Subcutaneous abdominal adipose tissue (tissue), 5 donors: Measurements from ENCODE around the gene HECTD2.

ENCODE experiments used
- H3K27ac ChIP-seq: one replicate; pipeline ENCODE4 v1.7.0; 2013; ENCODE audit warnings: low read depth, mild to moderate bottlenecking, inconsistent platforms, low read length, moderate library complexity
- H3K27me3 ChIP-seq, 5 donors: one replicate each; pipeline ENCODE4 v1.7.0; 2013; ENCODE audit warnings: low read length in 5 of 5, inconsistent platforms in 1 of 5; ENCODE audit not compliant: control insufficient read depth in 5 of 5, insufficient read depth in 4 of 5
- H3K36me3 ChIP-seq, 5 donors: one replicate each; pipeline ENCODE4 v1.7.0; 2013; ENCODE audit warnings: low read length in 5 of 5; ENCODE audit not compliant: control insufficient read depth in 5 of 5, insufficient read depth in 5 of 5
- H3K4me1 ChIP-seq, 5 donors: one replicate each; pipeline ENCODE4 v1.7.0; 2013; ENCODE audit warnings: low read length in 5 of 5, mild to moderate bottlenecking in 3 of 5, moderate library complexity in 1 of 5; ENCODE audit not compliant: control insufficient read depth in 5 of 5, insufficient read depth in 5 of 5
- H3K4me3 ChIP-seq, 5 donors: one replicate each; pipeline ENCODE4 v1.7.0; 2013; ENCODE audit warnings: low read length in 5 of 5, low read depth in 1 of 5
- H3K9ac ChIP-seq, 5 donors: one replicate each; pipeline ENCODE4 v1.7.0; 2013; ENCODE audit warnings: low read length in 5 of 5, mild to moderate bottlenecking in 4 of 5, moderate library complexity in 3 of 5
- H3K9me3 ChIP-seq, 5 donors: one replicate each; pipeline ENCODE4 v1.7.0; 2013; ENCODE audit warnings: low read length in 5 of 5; ENCODE audit not compliant: control insufficient read depth in 5 of 5
- donor health status: healthy.
- donor health status: healthy.
- donor health status: healthy.
- donor health status: healthy.
- donor health status: healthy.

HECTD2 gene

GRCh38 chr10:91496016-91496415 is 85.9 kb downstream of the HECTD2 start:
- H3K9ac ChIP-seq, result no peak overlapping the region
- no peaks in the 10 kb centered on the region for H3K27me3 ChIP-seq
- H3K4me3 ChIP-seq, result no peak overlapping the region
- no peaks in the 10 kb centered on the region for H3K4me1 ChIP-seq
- H3K9me3 ChIP-seq, result no peaks in the 10 kb centered on the region
- H3K27ac ChIP-seq, result no peak overlapping the region
- peaks cover 7 to 18% (median 15%) of the 10 kb centered on the region in 5 donors for H3K36me3 ChIP-seq

- no peak overlapping the region for H3K27ac ChIP-seq
These were observed 101.6 kb downstream of the HECTD2 start for GRCh38 chr10:91511549-91512330.

DNA sequence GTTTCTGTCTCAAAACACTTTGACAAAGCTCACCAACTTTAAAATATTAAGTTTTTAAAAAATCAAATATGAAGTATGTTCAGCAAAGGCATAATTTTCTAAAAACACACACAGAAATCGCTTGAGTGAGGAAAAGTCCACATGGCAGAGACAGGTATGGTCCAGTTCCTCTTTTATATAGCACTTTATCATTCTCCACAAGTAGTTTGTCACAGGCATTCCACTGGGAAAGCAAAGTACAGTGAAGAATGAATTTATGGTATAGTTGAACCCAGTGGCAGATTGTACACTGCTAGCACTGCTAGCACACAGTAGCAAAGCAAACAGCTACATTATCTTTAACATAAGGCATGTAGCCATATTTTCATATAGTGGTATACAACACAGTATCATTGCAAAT is 102.3 kb downstream of the HECTD2 start:
- peaks cover 0 to 3% (median 0%) of the 10 kb centered on the region in 5 donors for H3K9me3 ChIP-seq
- no peak overlapping the region for H3K27ac ChIP-seq
- no peak overlapping the region for H3K9ac ChIP-seq
- no peak overlapping the region for H3K4me3 ChIP-seq
- no peaks in the 10 kb centered on the region for H3K27me3 ChIP-seq
- H3K36me3 ChIP-seq, result peaks cover 0 to 7% (median 4%) of the 10 kb centered on the region in 5 donors
- H3K4me1 ChIP-seq, result no peaks in the 10 kb centered on the region

More at GRCh38 chr10:91511549-91512330, 101.6 kb downstream of the HECTD2 start:
- H3K9me3 ChIP-seq, result no peaks in the 10 kb centered on the region
- H3K27me3 ChIP-seq, result no peaks in the 10 kb centered on the region
- H3K4me3 ChIP-seq, result no peak overlapping the region
- H3K36me3 ChIP-seq, result peaks cover 0 to 7% (median 4%) of the 10 kb centered on the region in 5 donors
- no peak overlapping the region for H3K9ac ChIP-seq
- no peaks in the 10 kb centered on the region for H3K4me1 ChIP-seq

- H3K9ac ChIP-seq, result no peak overlapping the region
- H3K4me3 ChIP-seq, result no peak overlapping the region
- H3K4me1 ChIP-seq, result no peaks in the 10 kb centered on the region
- H3K36me3 ChIP-seq, result peaks cover 0 to 7% (median 4%) of the 10 kb centered on the region in 5 donors
- H3K27me3 ChIP-seq, result no peaks in the 10 kb centered on the region
- no peak overlapping the region for H3K27ac ChIP-seq
- peaks cover 0 to 7% (median 0%) of the 10 kb centered on the region in 5 donors for H3K9me3 ChIP-seq
These were observed 103.7 kb downstream of the HECTD2 start for GRCh38 chr10:91513598-91514424.

DNA sequence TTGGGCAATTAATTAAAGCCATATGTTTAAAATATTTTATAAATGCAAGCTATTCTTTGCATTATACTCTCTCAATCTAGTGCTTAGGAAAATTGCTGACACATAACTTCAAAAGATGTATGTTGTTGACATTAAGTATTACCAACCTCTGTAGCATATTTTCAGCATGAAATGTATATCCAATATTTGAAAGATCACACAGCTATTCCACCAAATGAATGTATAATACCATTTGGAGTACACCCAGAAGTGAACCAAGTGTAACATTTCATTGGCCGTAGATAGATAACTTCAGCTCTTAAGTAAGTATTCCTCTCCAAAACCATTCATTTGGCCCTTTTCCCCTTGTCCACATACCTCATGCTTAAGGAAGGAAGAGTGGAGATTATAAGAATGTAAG is 104.6 kb downstream of the HECTD2 start:
- H3K9ac ChIP-seq, result no peak overlapping the region
- no peak overlapping the region for H3K27ac ChIP-seq
- H3K4me3 ChIP-seq, result no peak overlapping the region
- peaks cover 0 to 7% (median 4%) of the 10 kb centered on the region in 5 donors for H3K36me3 ChIP-seq
- no peaks in the 10 kb centered on the region for H3K27me3 ChIP-seq
- H3K4me1 ChIP-seq, result no peaks in the 10 kb centered on the region
- peaks cover 0 to 7% (median 0%) of the 10 kb centered on the region in 5 donors for H3K9me3 ChIP-seq

DNA sequence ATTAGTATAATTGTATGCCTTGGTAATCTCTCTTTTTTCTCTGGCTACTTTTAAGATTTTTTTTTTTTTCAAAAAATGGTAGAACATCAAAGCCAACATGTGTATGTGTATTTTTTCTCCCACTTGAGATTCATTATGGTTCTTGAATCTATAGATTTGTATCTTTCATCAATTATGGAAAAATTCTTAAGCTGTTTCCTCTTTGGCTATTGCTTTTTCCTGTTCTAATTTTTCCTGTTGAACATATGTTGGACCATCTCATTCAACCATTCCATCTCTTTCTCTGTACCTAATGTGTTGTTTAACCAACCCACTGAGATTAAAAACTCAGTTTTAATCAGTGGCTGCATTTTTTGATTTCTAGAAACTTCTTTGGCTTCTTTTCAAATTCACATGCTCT is 107.2 kb downstream of the HECTD2 start:
- H3K36me3 ChIP-seq, result peaks cover 0 to 4% (median 3%) of the 10 kb centered on the region in 5 donors
- H3K27me3 ChIP-seq, result no peaks in the 10 kb centered on the region
- no peak overlapping the region for H3K4me3 ChIP-seq
- no peak overlapping the region for H3K27ac ChIP-seq
- H3K9ac ChIP-seq, result no peak overlapping the region
- peaks cover 0 to 9% (median 3%) of the 10 kb centered on the region in 5 donors for H3K4me1 ChIP-seq
- H3K9me3 ChIP-seq, result peaks cover 0 to 7% (median 0%) of the 10 kb centered on the region in 5 donors

DNA sequence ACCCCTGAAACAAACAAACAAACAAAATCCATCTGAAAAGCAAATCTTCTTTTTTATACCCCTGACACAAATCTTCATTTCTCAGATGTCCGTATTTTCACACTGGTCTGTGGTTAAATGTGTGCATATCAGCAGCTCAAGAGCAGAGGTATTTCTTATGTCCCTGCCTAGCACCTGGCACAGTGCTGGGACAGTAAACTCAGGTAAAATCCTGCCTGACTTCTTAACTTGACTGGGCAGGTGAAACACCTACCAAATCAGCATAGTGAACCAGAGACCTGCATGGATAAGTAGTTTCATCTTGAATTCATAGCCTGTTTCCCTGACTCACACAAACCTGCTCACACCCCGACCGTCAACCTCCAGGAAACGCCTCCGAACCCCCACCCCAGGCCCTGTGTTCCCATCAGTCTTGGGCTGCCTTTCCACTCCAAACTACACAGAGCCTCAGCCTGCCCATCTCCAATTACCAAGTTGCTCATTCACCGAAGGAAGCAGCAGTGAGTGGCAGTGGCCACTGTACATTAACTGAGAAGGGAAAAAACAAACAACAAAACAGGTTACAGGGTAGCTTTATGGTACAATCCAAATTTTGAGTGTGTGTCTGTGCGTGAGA is 109.9 kb downstream of the HECTD2 start:
- Histone ChIP-seq H3K36me3 (no peaks in the 10 kb centered on the region), H3K9ac (no peak overlapping the region), H3K4me1 (peaks cover 0 to 9% (median 3%) of the 10 kb centered on the region in 5 donors), H3K27me3 (no peaks in the 10 kb centered on the region), H3K27ac (no peak overlapping the region), H3K4me3 (no peak overlapping the region), H3K9me3 (peaks cover 0 to 7% (median 0%) of the 10 kb centered on the region in 5 donors)

- Histone ChIP-seq H3K9me3 (peaks cover 0 to 7% (median 0%) of the 10 kb centered on the region in 5 donors), H3K27ac (no peak overlapping the region), H3K36me3 (no peaks in the 10 kb centered on the region), H3K9ac (no peak overlapping the region), H3K4me1 (peaks cover 0 to 9% (median 3%) of the 10 kb centered on the region in 5 donors), H3K27me3 (no peaks in the 10 kb centered on the region), H3K4me3 (no peak overlapping the region)
These were observed 110.5 kb downstream of the HECTD2 start for GRCh38 chr10:91520661-91521060.

GRCh38 chr10:91521439-91521838 is 111.3 kb downstream of the HECTD2 start:
- H3K4me1 ChIP-seq, result peaks cover 0 to 9% (median 3%) of the 10 kb centered on the region in 5 donors
- no peaks in the 10 kb centered on the region for H3K36me3 ChIP-seq

More at GRCh38 chr10:91521439-91521838, 111.3 kb downstream of the HECTD2 start:
- H3K9ac ChIP-seq, result no peak overlapping the region
- peaks cover 0 to 7% (median 0%) of the 10 kb centered on the region in 5 donors for H3K9me3 ChIP-seq
- H3K27me3 ChIP-seq, result no peaks in the 10 kb centered on the region
- no peak overlapping the region for H3K4me3 ChIP-seq
- H3K27ac ChIP-seq, result no peak overlapping the region
